Endodermal cell (in vitro differentiated cells): Measurements from ENCODE around the gene PCDH8. TPM values are rescaled to one million over a fixed set of nuclear protein-coding genes. Genes with fewer than 3 reads are reported as not detected.

Experiments
- DNase-seq: peaks from one replicate; pipeline ENCODE4 v3.0.0-alpha.2; 2017
- H3K27ac ChIP-seq: 2 replicates; pipeline ENCODE4 v1.5.1; 2013; ENCODE audit warnings: mild to moderate bottlenecking, low read depth, low read length, moderate library complexity
- H3K27me3 ChIP-seq: 2 replicates; pipeline ENCODE4 v1.6.1; 2013; ENCODE audit warnings: mild to moderate bottlenecking, low read length, moderate library complexity; ENCODE audit not compliant: insufficient read depth, control insufficient read depth, poor library complexity, severe bottlenecking
- H3K36me3 ChIP-seq: 2 replicates; pipeline ENCODE4 v1.7.0; 2013; ENCODE audit warnings: mild to moderate bottlenecking, low read length, moderate library complexity; ENCODE audit not compliant: control insufficient read depth, insufficient read depth
- H3K4me1 ChIP-seq: one replicate; pipeline ENCODE4 v1.7.0; 2013; ENCODE audit warnings: low read length; ENCODE audit not compliant: control insufficient read depth, insufficient read depth
- H3K4me3 ChIP-seq: 2 replicates; pipeline ENCODE4 v1.5.1; 2013; ENCODE audit warnings: mild to moderate bottlenecking, low read length, moderate library complexity
- H3K9ac ChIP-seq: 2 replicates; pipeline ENCODE4 v1.6.1; 2013; ENCODE audit warnings: mild to moderate bottlenecking, low read length, moderate library complexity; ENCODE audit not compliant: poor library complexity, severe bottlenecking; ENCODE audit errors: extremely low read depth
- H3K9me3 ChIP-seq: 2 replicates; pipeline ENCODE4 v1.6.1; 2013; ENCODE audit warnings: mild to moderate bottlenecking, low read length, moderate library complexity; ENCODE audit not compliant: control insufficient read depth
- H3K27ac Mint-ChIP-seq: 2 replicates; pipeline ENCODE4 v1.8.0; 2020; ENCODE audit warnings: mixed read lengths
- H3K27me3 Mint-ChIP-seq: 2 replicates; pipeline ENCODE4 v1.8.0; 2021; ENCODE audit warnings: mild to moderate bottlenecking, mixed read lengths; ENCODE audit not compliant: insufficient read depth
- H3K36me3 Mint-ChIP-seq: 2 replicates; pipeline ENCODE4 v1.8.0; 2020; ENCODE audit warnings: low read depth, mixed read lengths
- H3K4me1 Mint-ChIP-seq: 2 replicates; pipeline ENCODE4 v1.8.0; 2020; ENCODE audit warnings: mixed read lengths
- H3K4me3 Mint-ChIP-seq: 2 replicates; pipeline ENCODE4 v1.8.0; 2020; ENCODE audit warnings: mild to moderate bottlenecking, moderate library complexity, mixed read lengths
- H3K9me3 Mint-ChIP-seq: 2 replicates; pipeline ENCODE4 v1.8.0; 2020; ENCODE audit warnings: mild to moderate bottlenecking, mixed read lengths
- WGBS, 2 experiments: methylation state at CpG; one replicate each; pipeline versions ENCODE4 v1.1.5 to v1.1.7; 2013; ENCODE audit warnings: missing lambda C conversion rate in 2 of 2, mixed read lengths in 1 of 2; ENCODE audit not compliant: insufficient coverage in 1 of 2, insufficient read length in 1 of 2; 5-methylcytosine and 5-hydroxymethylcytosine counted together
- total RNA-seq, 2 donors: library from RNA; stranded (reverse); fragmentation: NEBNext Ultra II Directional in 1 of 2; extraction: Animal tissue kit (Norgen Biotek cat#: 25700) in 1 of 2; gene quantifications; 2 replicates in 1 of 2; 3 replicates in 1 of 2; pipeline ENCODE4 v1.2.1, GENCODE V29; 2021
- TF ChIP-seq, protein P1 (sequence below): fragments of 200-600 bp; sonication (generic); conservative IDR thresholded peaks from 2 replicates; pipeline ENCODE4 v1.5.0; 2021; ENCODE audit warnings: antibody characterized with exemption, mild to moderate bottlenecking

The PCDH8 gene
- total RNA-seq, 2 donors from 2014 or later = 1.8 to 10.6 TPM

DNA sequence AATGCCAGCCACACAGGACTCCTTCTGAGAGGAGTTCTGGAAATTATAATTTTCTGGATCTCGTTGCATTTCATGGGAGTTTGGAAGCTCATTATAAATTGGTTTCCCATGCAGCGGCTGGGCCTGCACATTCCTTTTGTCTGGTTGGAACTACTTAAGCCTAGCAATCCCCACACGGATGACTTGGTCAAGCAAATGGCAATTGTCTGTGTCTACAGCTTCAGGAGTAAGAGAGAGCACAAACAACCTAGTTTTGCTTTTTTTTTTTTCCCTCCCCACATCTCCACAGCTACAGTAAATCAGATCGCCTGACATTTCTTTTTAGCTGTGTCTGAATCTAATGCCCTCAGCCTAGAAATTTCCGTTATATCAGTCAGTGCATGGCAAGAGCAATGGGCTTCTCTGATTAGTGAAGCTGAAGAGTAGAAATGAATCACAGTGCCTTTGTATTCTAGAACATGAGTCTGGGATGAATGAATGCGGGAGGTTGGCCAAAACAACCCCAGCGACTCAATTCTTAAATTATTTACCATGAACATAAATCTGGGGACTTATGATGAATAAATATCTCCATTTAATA, 15.1 kb downstream of the PCDH8 start:
- Mint-ChIP-seq H3K4me3 (no peak overlapping the region), H3K36me3 (no peaks in the 10 kb centered on the region), H3K27ac (no peak overlapping the region), H3K9me3 (no peaks in the 10 kb centered on the region), H3K27me3 (no peaks in the 10 kb centered on the region), H3K4me1 (peaks cover 40% of the 10 kb centered on the region)
- H3K27ac ChIP-seq = no peak overlapping the region
- DNase-seq = peak; percentile 21
- no peak overlapping the region for H3K4me3 ChIP-seq
- H3K27me3 ChIP-seq = no peaks in the 10 kb centered on the region
- WGBS, 2 experiments = 75 to 84% methylated on average over 3 to 5 of the region's 7 CpGs
- no peak overlapping the region for H3K9ac ChIP-seq
- H3K4me1 ChIP-seq = peaks cover 14% of the 10 kb centered on the region
- no peaks in the 10 kb centered on the region for H3K36me3 ChIP-seq
- TF ChIP-seq, protein P1, sequence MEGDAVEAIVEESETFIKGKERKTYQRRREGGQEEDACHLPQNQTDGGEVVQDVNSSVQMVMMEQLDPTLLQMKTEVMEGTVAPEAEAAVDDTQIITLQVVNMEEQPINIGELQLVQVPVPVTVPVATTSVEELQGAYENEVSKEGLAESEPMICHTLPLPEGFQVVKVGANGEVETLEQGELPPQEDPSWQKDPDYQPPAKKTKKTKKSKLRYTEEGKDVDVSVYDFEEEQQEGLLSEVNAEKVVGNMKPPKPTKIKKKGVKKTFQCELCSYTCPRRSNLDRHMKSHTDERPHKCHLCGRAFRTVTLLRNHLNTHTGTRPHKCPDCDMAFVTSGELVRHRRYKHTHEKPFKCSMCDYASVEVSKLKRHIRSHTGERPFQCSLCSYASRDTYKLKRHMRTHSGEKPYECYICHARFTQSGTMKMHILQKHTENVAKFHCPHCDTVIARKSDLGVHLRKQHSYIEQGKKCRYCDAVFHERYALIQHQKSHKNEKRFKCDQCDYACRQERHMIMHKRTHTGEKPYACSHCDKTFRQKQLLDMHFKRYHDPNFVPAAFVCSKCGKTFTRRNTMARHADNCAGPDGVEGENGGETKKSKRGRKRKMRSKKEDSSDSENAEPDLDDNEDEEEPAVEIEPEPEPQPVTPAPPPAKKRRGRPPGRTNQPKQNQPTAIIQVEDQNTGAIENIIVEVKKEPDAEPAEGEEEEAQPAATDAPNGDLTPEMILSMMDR = no peak
- no peaks in the 10 kb centered on the region for H3K9me3 ChIP-seq

DNA sequence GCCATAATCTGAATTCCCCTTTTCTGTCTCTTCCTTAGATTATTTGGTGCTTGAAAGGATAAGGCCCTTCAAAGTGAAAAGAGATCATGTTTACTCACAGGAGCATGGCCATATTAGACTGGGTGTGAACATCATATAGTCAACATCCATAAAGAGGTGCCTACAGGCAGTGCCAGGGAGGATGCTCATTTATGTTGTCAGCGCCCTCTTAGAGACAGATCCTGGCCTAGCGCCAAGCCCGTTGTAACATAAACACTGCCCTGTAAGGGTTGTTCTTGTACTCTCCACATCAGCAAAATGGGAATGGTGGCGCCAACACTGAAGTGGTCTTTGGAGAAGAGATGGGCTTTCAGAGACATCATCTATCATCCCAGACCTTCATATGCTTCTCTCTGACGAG, 16.1 kb downstream of the PCDH8 start:
- WGBS, 2 experiments = 83 to 85% methylated on average over 5 of the region's 5 CpGs
- DNase-seq = peak; percentile 28
- H3K4me3 Mint-ChIP-seq = no peak overlapping the region

DNA sequence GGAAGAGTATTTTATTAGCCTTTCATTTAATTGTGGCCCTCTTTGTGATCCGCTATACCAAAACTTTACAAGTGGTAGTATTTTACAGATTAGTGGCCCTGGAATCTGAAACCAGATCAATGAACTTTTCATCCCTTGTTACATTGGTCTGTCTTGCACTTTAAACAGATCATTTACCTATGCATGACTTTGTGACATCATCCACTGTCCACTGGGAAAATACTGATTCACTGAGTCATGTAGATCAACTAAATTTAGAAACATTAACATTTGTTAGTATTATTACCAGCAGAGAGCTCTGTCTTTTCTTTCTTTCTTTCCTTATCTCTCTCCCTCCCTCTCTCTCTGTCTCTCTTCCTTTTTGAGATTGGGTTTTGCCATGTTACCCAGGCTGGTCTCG, 17.5 kb downstream of the PCDH8 start:
- H3K4me1 Mint-ChIP-seq = peaks cover 32% of the 10 kb centered on the region
- no peak overlapping the region for H3K9ac ChIP-seq
- H3K27ac Mint-ChIP-seq = no peak overlapping the region
- DNase-seq = no peak
- H3K27ac ChIP-seq = no peak overlapping the region
- H3K4me3 Mint-ChIP-seq = no peak overlapping the region
- TF ChIP-seq, protein P1 = no peak
- WGBS, 2 experiments = 90 to 100% methylated on average over 2 of the region's 2 CpGs
- no peaks in the 10 kb centered on the region for H3K9me3 ChIP-seq
- no peak overlapping the region for H3K4me3 ChIP-seq
- no peaks in the 10 kb centered on the region for H3K36me3 Mint-ChIP-seq
- H3K27me3 Mint-ChIP-seq = peaks cover 2% of the 10 kb centered on the region
- no peaks in the 10 kb centered on the region for H3K27me3 ChIP-seq
- H3K9me3 Mint-ChIP-seq = peaks cover 10% of the 10 kb centered on the region
- H3K36me3 ChIP-seq = no peaks in the 10 kb centered on the region
- H3K4me1 ChIP-seq = peaks cover 10% of the 10 kb centered on the region

More for the DNA sequence above, 16.1 kb downstream of the PCDH8 start:
- Histone ChIP-seq H3K27ac (no peak overlapping the region), H3K27me3 (no peaks in the 10 kb centered on the region), H3K4me3 (no peak overlapping the region), H3K9me3 (no peaks in the 10 kb centered on the region), H3K9ac (no peak overlapping the region), H3K4me1 (peaks cover 10% of the 10 kb centered on the region), H3K36me3 (no peaks in the 10 kb centered on the region)
- no peak overlapping the region for H3K27ac Mint-ChIP-seq
- TF ChIP-seq, protein P1 = no peak
- peaks cover 32% of the 10 kb centered on the region for H3K4me1 Mint-ChIP-seq
- H3K36me3 Mint-ChIP-seq = no peaks in the 10 kb centered on the region
- H3K9me3 Mint-ChIP-seq = peaks cover under 1% of the 10 kb centered on the region
- H3K27me3 Mint-ChIP-seq = peaks cover 1% of the 10 kb centered on the region
